ENCODE measurements around the gene MYBL2. TPM values are rescaled to one million over a fixed set of nuclear protein-coding genes. Genes with fewer than 3 reads are reported as not detected.

Gene MYBL2
- total RNA-seq, 1 donor from 2014 or later = 4.1 TPM

DNA sequence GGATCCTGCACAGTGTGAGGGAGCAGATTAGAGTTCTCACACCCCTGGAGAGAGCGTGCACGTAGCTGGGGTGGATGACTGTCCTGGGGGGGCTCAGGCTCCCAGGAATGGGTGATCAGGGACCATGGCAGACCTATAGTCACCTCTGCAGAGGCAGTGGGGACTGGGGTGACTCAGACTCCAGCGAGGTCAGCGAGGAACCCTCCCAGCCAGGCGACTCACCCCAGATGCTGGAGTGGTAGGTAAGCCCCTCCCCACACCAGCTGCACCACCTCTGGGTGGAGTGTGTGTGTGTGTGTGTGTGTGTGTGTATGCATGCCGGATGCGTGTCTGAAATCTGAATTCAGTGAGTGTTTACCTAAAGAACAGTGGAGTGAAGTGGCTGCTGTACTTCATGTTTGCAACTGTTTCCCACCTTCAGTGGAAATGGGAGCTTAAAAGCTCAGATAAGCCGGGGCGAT, 77.3 kb downstream of the MYBL2 start:
- TF ChIP-seq, protein P1, sequence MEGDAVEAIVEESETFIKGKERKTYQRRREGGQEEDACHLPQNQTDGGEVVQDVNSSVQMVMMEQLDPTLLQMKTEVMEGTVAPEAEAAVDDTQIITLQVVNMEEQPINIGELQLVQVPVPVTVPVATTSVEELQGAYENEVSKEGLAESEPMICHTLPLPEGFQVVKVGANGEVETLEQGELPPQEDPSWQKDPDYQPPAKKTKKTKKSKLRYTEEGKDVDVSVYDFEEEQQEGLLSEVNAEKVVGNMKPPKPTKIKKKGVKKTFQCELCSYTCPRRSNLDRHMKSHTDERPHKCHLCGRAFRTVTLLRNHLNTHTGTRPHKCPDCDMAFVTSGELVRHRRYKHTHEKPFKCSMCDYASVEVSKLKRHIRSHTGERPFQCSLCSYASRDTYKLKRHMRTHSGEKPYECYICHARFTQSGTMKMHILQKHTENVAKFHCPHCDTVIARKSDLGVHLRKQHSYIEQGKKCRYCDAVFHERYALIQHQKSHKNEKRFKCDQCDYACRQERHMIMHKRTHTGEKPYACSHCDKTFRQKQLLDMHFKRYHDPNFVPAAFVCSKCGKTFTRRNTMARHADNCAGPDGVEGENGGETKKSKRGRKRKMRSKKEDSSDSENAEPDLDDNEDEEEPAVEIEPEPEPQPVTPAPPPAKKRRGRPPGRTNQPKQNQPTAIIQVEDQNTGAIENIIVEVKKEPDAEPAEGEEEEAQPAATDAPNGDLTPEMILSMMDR (IDR thresholded peaks at IDR 0.05; ENCODE audit: insufficient read depth, low read length, poor library complexity, severe bottlenecking) = no peak
- no peak for DNase-seq (ENCODE audit: low read depth)
- Histone ChIP-seq H3K27me3 (ENCODE audit: control insufficient read depth, insufficient read depth, low read length) (no peaks in the 10 kb centered on the region), H3K4me3 (ENCODE audit: low read depth, low read length) (no peak overlapping the region), H3K36me3 (ENCODE audit: control insufficient read depth, insufficient read depth, low read length) (no peaks in the 10 kb centered on the region)

DNA sequence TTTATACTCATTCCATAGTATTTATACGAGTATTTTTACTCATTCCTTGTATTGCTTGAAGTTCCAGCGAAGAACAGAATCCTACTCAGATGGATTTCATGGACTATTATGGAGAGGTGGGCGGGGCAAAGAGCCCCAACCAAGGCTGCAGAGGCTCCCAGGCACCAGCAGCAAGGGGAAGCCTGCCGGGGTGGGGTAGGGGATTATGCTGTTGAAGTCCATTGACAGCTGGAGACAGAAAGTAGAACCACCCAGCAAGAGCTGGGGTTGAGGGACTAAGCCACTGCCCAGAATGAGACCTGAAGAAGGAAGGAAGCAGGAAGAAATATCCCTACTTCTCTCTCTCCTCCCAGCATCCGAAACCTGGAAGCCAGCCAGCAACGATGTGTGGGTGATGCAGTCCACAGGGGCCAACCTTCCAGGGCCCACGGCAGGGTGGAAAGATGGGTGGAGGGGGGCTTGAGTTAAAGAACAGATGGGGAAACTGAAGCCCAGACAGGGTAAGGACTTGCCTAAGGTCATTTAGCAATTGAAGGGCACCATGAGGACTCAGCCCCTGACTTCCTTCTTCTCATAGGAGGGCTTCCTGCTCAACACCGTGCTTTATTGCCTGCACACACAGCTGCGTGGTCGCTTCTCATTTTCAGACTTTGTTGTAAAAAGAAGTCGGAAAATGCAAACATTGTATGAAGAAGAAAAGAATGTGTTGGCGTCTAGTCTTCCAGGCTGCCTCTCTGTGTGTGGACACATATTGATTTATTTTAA, 78.2 kb downstream of the MYBL2 start:
- TF ChIP-seq, protein P1 (IDR thresholded peaks at IDR 0.05; ENCODE audit: insufficient read depth, low read length, poor library complexity, severe bottlenecking) = no peak
- no peaks in the 10 kb centered on the region for H3K36me3 ChIP-seq (ENCODE audit: control insufficient read depth, insufficient read depth, low read length)
- no peak overlapping the region for H3K4me3 ChIP-seq (ENCODE audit: low read depth, low read length)
- no peaks in the 10 kb centered on the region for H3K27me3 ChIP-seq (ENCODE audit: control insufficient read depth, insufficient read depth, low read length)
- DNase-seq (ENCODE audit: low read depth) = no peak

DNA sequence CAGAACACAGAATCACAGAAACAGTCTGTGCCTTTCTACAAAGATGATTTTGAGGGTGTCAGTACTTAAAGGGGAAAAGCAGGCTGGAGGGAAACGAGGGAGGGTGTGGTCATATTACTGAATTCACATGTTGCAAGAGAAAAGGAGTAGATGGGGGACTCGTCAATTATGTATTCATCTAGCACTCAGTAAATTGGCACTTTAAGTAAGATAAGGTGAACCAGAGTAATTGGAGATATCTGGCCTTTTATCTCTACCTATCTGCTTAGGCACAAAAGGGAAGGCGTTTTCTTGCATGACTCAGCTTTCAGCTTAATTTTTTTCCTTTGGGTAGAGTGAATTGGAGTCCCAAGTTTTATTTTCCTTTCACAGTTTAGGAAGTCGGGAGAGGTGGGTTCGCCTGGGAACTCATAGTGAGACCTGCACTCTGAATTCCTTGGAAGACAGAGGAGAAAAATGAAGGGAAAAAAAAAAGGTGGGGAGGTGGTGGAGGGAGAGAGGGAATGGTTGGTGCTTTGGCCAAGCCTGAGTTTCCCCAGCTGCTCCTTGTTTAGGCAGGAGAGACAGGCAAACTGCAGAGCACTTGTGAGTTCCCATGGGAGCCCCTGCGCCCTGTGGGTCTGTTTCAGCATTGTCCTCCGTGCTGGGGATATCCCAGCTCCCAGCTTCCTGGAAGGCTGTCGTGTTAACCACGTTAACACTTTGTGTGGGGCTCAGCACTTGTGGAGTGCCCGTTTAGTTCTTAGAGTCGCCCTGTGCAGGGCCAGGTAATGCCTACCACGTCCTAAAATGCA, 79.6 kb downstream of the MYBL2 start:
- no peak for DNase-seq (ENCODE audit: low read depth)
- H3K36me3 ChIP-seq (ENCODE audit: control insufficient read depth, insufficient read depth, low read length) = no peaks in the 10 kb centered on the region
- H3K27me3 ChIP-seq (ENCODE audit: control insufficient read depth, insufficient read depth, low read length) = no peaks in the 10 kb centered on the region
- H3K4me3 ChIP-seq (ENCODE audit: low read depth, low read length) = no peak overlapping the region
- TF ChIP-seq, protein P1 (IDR thresholded peaks at IDR 0.05; ENCODE audit: insufficient read depth, low read length, poor library complexity, severe bottlenecking) = no peak

DNA sequence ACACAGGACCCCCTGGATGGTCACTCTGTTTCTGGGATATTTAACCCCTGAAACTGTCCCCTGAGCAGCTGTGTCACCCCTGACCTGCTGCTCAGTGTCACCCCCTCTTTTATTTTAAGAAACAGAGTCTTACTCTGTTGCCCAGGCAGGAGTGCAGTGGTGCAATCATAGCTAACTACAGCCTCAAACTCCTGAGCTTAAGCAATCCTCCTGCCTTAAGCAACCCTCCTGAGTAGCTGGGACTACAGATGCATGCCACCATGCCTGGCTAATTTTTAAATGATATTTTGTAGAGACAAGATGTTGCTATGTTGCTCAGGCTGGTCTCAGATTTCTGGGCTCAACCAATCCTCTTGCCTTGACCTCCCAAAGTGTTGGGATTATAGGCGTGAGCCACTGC, 81.4 kb downstream of the MYBL2 start:
- H3K4me3 ChIP-seq (ENCODE audit: low read depth, low read length) = no peak overlapping the region
- TF ChIP-seq, protein P1 (IDR thresholded peaks at IDR 0.05; ENCODE audit: insufficient read depth, low read length, poor library complexity, severe bottlenecking) = no peak
- no peaks in the 10 kb centered on the region for H3K36me3 ChIP-seq (ENCODE audit: control insufficient read depth, insufficient read depth, low read length)
- no peaks in the 10 kb centered on the region for H3K27me3 ChIP-seq (ENCODE audit: control insufficient read depth, insufficient read depth, low read length)
- no peak for DNase-seq (ENCODE audit: low read depth)

DNA sequence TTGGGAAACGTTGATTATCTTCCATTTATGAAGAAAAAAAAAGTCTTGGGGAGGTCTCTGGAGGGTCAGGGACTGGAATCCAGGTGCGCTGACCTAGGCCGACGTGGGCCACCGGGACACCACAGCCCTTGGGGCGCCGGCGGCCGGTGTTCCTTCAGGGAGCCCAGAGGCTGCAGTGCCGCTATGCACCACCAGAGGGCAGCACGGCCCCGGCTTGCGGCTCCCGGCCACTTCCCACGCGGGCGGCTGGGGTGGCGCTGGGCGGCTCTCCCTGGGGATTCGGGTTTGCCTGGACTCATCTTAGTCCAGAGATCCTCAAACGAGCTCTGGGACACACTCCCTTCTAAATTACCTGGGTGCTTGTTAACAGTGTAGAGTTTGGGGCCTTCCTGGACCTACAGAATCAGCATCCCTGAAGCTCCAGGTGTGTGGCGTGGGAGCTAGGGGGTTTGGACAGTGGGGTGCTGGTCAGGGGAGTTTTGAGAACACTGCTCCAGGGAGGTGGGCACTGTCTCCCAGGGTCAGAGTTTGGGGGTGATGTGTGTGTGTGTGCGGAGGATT, 82.9 kb downstream of the MYBL2 start:
- no peak overlapping the region for H3K4me3 ChIP-seq (ENCODE audit: low read depth, low read length)
- no peak for DNase-seq (ENCODE audit: low read depth)
- no peaks in the 10 kb centered on the region for H3K36me3 ChIP-seq (ENCODE audit: control insufficient read depth, insufficient read depth, low read length)
- TF ChIP-seq, protein P1 (IDR thresholded peaks at IDR 0.05; ENCODE audit: insufficient read depth, low read length, poor library complexity, severe bottlenecking) = peak; percentile 98
- no peaks in the 10 kb centered on the region for H3K27me3 ChIP-seq (ENCODE audit: control insufficient read depth, insufficient read depth, low read length)

Measured in kidney epithelial cell (primary cell).